ENCODE data around the gene CLEC2A. TPM values are rescaled to one million over a fixed set of nuclear protein-coding genes. Genes with fewer than 3 reads are reported as not detected.

Gene CLEC2A
- total and polyA plus RNA-seq, 2 donors (not counting 3 experiments of a cell fraction or from before 2014, with no cell fraction given): not detected

- dilution Hi-C loops (cut with MboI; ENCODE audit: extremely low pct_ligation_motif_present, low sequenced_read_pairs): no loop called here
- intact Hi-C loops (cut with micrococcal nuclease): no loop called here
- no peak for FAIRE-seq
These were observed 23.8 kb downstream of the CLEC2A start for GRCh38 chr12:9908350-9908749.

More at GRCh38 chr12:9908350-9908749, 23.8 kb downstream of the CLEC2A start:
- BruUV-seq (replicated peaks): no TSS peak
- Histone ChIP-seq H3K27ac (ENCODE audit: insufficient read depth, low read depth, low read length) (no peak overlapping the region), H3K4me2 (ENCODE audit: insufficient read depth, low read length) (no peak overlapping the region), H3K4me1 (ENCODE audit: control insufficient read depth, extremely low read depth, insufficient read depth, low read length) (no peaks in the 10 kb centered on the region), H3K9me3 (replicated peaks; ENCODE audit: control insufficient read depth, insufficient read depth, low read length) (no peaks in the 10 kb centered on the region), H3K79me2 (ENCODE audit: control insufficient read depth, insufficient read depth, low read length) (no peaks in the 10 kb centered on the region), H4K20me1 (replicated peaks; ENCODE audit: control insufficient read depth, extremely low read depth, insufficient read depth, low read length) (no peaks in the 10 kb centered on the region), H3K27me3 (ENCODE audit: control insufficient read depth in 2 of 2, insufficient read depth in 2 of 2, low read length in 2 of 2) (peaks cover 3 to 8% of the 10 kb centered on the region in 2 experiments), H3K36me3 (ENCODE audit: control insufficient read depth in 2 of 2, extremely low read depth in 1 of 2, insufficient read depth in 2 of 2, low read length in 2 of 2) (no peaks in the 10 kb centered on the region), H2AFZ (ENCODE audit: low read depth, low read length) (no peak overlapping the region), H3K9ac (replicated peaks; ENCODE audit: extremely low read depth, insufficient read depth, low read length) (no peak overlapping the region), H3K4me3 (replicated peaks in 1 of 3; ENCODE audit: insufficient read depth in 1 of 3, low read depth in 1 of 3, low read length in 3 of 3) (no peak overlapping the region), H3K9me1 (replicated peaks; ENCODE audit: control insufficient read depth, extremely low read depth, insufficient read depth, low read length) (no peaks in the 10 kb centered on the region)
- ChIA-PET CTCF (interaction anchor here (0.9 to 3.6 kb wide), 2 partner anchors 13 to 158 kb away, joined by 3 to 20 read pairs; no protein-coding TSS in a partner anchor), POLR2A (no interaction called here)
- TF ChIP-seq MYC (IDR thresholded peaks at IDR 0.05; ENCODE audit: low read depth, low read length) (no peak), GATA2 (IDR thresholded peaks at IDR 0.05; ENCODE audit: insufficient read depth, insufficient read length, low read depth, low read length) (no peak), POLR2A (IDR thresholded peaks at IDR 0.05; ENCODE audit: low read depth, low read length) (no peak), JUN (IDR thresholded peaks at IDR 0.05; ENCODE audit: borderline replicate concordance, insufficient read depth, insufficient read length, low read depth) (no peak), EZH2 (IDR thresholded peaks at IDR 0.05; ENCODE audit: borderline replicate concordance, low read depth, low read length, severe bottlenecking) (no peak), FOS (IDR thresholded peaks at IDR 0.05; ENCODE audit: borderline replicate concordance, insufficient read depth, low read length) (no peak), MAX (IDR thresholded peaks at IDR 0.05; ENCODE audit: insufficient read depth, insufficient read length) (no peak), POLR2AphosphoS5 (IDR thresholded peaks at IDR 0.05; ENCODE audit: insufficient read depth, low read depth, low read length) (no peak), CTCF (IDR thresholded peaks at IDR 0.05; ENCODE audit: extremely low read depth in 1 of 2, insufficient read depth in 1 of 2, low read depth in 1 of 2, low read length in 2 of 2) (no peak)
- no peak for DNase-seq (ENCODE audit: low read depth, low spot score)
